BJ (cell line): Measurements from ENCODE around the gene ATP11A. TPM values are rescaled to one million over a fixed set of nuclear protein-coding genes. Genes with fewer than 3 reads are reported as not detected.

Experiments
- CTCF ChIA-PET: fragments of 350-600 bp; formaldehyde crosslinking; extraction: SDS; loops from one replicate; lab custom pipeline; 2021; ENCODE audit warnings: antibody characterized with exemption, inconsistent platforms; lab: Yijun Ruan, JAX
- POLR2A ChIA-PET: fragments of 300-600 bp; sonication (Branson Sonifier 250); formaldehyde crosslinking; extraction: SDS; loops from one replicate; lab custom pipeline; 2021; ENCODE audit warnings: antibody characterized with exemption; lab: Charles Lee
- DNase-seq: peaks from one replicate; pipeline ENCODE4 v3.0.0-alpha.2; 2011; ENCODE audit warnings: low read depth
- H3K27me3 ChIP-seq: 2 replicates; pipeline ENCODE4 v1.6.0; 2011; ENCODE audit warnings: low read length; ENCODE audit not compliant: control insufficient read depth, insufficient read depth
- H3K36me3 ChIP-seq: 2 replicates; pipeline ENCODE4 v1.5.1; 2011; ENCODE audit warnings: low read length; ENCODE audit not compliant: control insufficient read depth, insufficient read depth
- H3K4me3 ChIP-seq: 2 replicates; pipeline ENCODE4 v1.5.1; 2011; ENCODE audit warnings: low read depth, mild to moderate bottlenecking, control low read depth, low read length
- polyA plus RNA-seq: library from polyadenylated mRNA; depleted of rRNA; stranded (reverse); fragments of >200 nt; gene quantifications from 2 replicates; pipeline ENCODE4 v1.2.3, GENCODE V29; 2011
- TF ChIP-seq, protein P1 (sequence below): IDR thresholded peaks from 2 replicates; pipeline ENCODE4 v1.5.1; 2011; ENCODE audit warnings: low read depth, mild to moderate bottlenecking, control low read depth, inconsistent platforms, low read length, moderate library complexity; ENCODE audit not compliant: insufficient read depth

ATP11A gene
- polyA plus RNA-seq, 1 experiment = 1.9 TPM

DNA sequence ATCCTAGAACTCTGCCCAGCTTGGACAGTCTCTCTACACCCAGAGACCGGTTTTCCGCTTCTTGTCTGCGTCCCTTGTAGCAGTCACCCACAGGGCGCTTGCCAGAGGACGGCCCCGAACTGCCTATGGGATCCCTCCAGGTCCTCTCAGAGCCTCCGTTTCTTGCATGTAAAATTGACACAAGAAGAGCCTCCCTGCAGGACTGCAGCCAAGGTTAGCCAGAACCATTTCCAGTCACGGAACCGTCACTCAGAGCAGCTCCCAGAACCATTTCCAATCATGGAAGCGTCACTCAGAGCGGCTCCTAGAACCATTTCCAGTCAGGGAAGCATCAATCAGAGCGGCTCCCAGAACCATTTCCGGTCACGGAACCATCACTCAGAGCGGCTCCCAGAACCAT lies 65.5 kb downstream of the ATP11A start:
- no peak for DNase-seq
- TF ChIP-seq, protein P1, sequence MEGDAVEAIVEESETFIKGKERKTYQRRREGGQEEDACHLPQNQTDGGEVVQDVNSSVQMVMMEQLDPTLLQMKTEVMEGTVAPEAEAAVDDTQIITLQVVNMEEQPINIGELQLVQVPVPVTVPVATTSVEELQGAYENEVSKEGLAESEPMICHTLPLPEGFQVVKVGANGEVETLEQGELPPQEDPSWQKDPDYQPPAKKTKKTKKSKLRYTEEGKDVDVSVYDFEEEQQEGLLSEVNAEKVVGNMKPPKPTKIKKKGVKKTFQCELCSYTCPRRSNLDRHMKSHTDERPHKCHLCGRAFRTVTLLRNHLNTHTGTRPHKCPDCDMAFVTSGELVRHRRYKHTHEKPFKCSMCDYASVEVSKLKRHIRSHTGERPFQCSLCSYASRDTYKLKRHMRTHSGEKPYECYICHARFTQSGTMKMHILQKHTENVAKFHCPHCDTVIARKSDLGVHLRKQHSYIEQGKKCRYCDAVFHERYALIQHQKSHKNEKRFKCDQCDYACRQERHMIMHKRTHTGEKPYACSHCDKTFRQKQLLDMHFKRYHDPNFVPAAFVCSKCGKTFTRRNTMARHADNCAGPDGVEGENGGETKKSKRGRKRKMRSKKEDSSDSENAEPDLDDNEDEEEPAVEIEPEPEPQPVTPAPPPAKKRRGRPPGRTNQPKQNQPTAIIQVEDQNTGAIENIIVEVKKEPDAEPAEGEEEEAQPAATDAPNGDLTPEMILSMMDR = no peak
- Histone ChIP-seq H3K27me3 (no peaks in the 10 kb centered on the region), H3K36me3 (no peaks in the 10 kb centered on the region), H3K4me3 (no peak overlapping the region)
- POLR2A ChIA-PET = no interaction called here
- CTCF ChIA-PET = no interaction called here

DNA sequence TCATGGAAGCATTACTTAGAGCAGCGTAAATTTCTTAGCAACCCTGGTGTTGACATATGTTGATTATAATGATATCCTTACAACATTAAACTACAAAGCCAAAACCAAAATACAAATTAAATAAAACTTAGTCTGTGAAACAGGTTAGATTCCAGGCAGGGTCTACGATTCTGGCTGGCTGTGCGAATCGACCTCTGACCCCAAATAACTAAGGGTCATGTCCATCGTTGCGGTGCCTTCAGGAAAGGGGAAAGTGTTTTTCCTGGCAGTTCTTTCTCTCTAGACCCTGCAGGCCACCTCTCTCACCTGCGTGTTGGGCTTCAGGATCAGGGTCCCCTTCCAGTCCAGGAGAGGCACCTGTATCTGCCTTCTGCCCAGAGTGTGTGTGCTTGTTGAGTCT lies 66.2 kb downstream of the ATP11A start:
- no peak for DNase-seq
- no peaks in the 10 kb centered on the region for H3K27me3 ChIP-seq
- H3K4me3 ChIP-seq = no peak overlapping the region
- H3K36me3 ChIP-seq = no peaks in the 10 kb centered on the region
- TF ChIP-seq, protein P1 = no peak
- CTCF ChIA-PET = no interaction called here
- POLR2A ChIA-PET = no interaction called here

DNA sequence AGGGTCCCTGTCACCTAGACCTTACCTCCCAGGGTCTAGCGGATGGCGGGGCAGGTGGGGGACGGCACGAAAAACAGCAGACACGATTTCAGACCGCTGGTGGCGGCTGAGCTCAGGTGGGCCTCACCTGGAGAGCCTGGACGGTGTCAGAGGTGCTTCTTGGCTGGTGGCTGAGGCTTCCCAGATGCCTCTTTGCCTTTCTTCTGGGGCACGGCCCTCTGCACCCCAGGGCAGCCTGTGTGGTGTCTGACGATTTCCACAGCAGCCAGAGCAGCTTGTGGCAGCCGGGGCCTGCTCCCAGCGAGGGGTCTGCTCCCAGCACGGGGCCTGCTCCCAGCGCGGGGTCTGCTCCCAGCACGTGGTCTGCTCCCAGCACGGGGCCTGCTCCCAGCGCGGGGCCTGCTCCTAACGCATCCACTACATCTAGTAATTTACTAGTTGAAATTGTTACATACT lies 66.7 kb downstream of the ATP11A start:
- POLR2A ChIA-PET = interaction anchor here (0.6 kb wide), 1 partner anchor 207 kb away, joined by 18 read pairs; no protein-coding TSS in a partner anchor
- no peaks in the 10 kb centered on the region for H3K36me3 ChIP-seq
- no peak overlapping the region for H3K4me3 ChIP-seq
- no peak for DNase-seq
- no peaks in the 10 kb centered on the region for H3K27me3 ChIP-seq
- TF ChIP-seq, protein P1 = no peak
- CTCF ChIA-PET = interaction anchor here (1.1 kb wide), 1 partner anchor 9 kb away, joined by 4 read pairs; no protein-coding TSS in a partner anchor

DNA sequence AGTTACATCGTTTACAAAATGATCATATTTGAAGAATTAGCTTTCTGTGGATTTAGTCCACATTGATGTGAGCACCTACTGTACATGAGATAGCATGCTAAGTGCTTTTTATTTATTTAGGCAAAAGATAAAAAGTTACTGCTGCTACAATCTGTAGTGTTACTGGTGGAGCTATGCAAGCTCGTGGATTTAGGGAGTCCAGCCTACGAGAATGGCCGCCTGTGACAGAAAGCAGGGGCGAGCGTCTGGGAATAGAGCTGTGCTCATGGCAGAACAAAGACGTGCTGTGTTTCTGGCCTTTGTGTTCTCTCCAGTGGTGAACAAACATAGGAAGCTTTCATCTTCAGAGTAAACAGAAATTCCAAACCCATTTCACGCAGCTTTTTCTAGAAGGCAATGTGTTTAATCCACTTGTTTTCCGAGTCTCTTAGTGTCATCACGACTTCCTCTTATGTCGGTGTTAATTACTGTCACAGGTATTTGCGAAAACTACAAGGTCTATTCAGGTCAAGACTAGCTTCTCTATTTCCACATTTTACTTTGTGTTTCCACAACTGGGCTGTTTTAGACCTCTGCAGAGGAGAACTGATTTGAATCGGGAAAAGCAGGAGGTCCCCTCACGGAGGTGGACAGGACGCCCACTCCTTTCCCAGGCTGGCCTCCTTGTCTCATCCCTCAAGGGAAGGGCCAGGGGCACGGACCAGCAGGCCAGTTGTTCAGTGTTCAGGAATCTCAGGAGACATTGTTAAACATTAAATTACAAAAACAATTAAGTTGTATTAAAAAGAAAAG lies 67.3 kb downstream of the ATP11A start:
- TF ChIP-seq, protein P1 = no peak
- Histone ChIP-seq H3K36me3 (no peaks in the 10 kb centered on the region), H3K27me3 (no peaks in the 10 kb centered on the region), H3K4me3 (no peak overlapping the region)
- DNase-seq = no peak
- ChIA-PET CTCF (interaction anchor here (1.1 kb wide), 1 partner anchor 10 kb away, joined by 4 read pairs; no protein-coding TSS in a partner anchor), POLR2A (interaction anchor here (0.6 kb wide), 1 partner anchor 208 kb away, joined by 18 read pairs; no protein-coding TSS in a partner anchor)

DNA sequence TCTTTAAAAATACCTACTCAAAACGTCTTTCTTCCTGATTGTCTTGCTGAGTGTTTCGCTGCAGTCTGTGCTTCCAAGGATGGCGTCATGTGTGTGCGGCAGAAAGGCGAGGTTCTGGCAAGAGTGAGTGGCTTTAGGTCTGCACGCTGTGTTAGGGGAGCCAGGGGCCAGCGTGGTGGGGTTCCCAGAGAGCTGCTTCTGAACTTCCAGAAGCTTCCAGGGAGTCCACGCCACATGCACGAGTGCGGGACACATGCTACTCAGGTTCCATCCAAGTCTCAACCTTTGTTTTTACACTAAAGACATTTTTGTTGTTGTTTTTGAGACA lies 67.9 kb downstream of the ATP11A start:
- TF ChIP-seq, protein P1 = no peak
- Histone ChIP-seq H3K27me3 (no peaks in the 10 kb centered on the region), H3K36me3 (no peaks in the 10 kb centered on the region), H3K4me3 (no peak overlapping the region)
- CTCF ChIA-PET = interaction anchor here (1.1 kb wide), 1 partner anchor 10 kb away, joined by 4 read pairs; no protein-coding TSS in a partner anchor
- POLR2A ChIA-PET = no interaction called here
- DNase-seq = no peak
